ENCODE data around the gene FGD4. TPM values are rescaled to one million over a fixed set of nuclear protein-coding genes. Genes with fewer than 3 reads are reported as not detected.

FGD4 gene
- total RNA-seq, 1 donor from 2014 or later, result 55.6 TPM

DNA sequence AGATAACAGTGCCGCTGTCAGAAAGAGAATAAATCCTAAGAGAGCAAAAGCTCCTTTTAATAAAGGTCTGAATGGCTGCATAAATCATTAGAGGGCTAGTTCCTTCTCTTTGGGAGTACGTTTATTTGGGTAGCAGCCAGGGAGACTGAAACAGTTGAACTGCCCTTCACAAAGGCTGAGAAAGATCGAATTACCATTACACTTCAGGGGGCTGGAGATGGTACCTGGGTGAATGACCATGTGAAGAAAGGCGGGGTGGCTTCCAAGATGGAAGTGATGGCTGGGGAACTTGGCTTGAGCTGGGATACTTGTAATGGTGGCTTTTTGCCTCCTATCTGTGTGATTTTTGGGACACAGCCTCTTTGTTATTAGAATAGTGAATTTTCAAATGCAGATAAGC is 1.7 kb upstream of the FGD4 start:
- H3K9me3 ChIP-seq, result no peaks in the 10 kb centered on the region
- ATAC-seq (no peak), DNase-seq (no peak)
- intact Hi-C loops (cut with DNase I), result no loop called here
- H3K36me3 ChIP-seq, result no peaks in the 10 kb centered on the region
- H3K27me3 ChIP-seq (ENCODE audit: low read depth), result peaks cover 4% of the 10 kb centered on the region
- H3K4me1 ChIP-seq, result peaks cover 22% of the 10 kb centered on the region
- no peak overlapping the region for H3K4me3 ChIP-seq
- H3K27ac ChIP-seq, result no peak overlapping the region
- no peak for TF ChIP-seq CTCF (IDR thresholded peaks at IDR 0.05)

- DNase-seq (no peak), ATAC-seq (no peak)
- Histone ChIP-seq H3K4me3 (no peak overlapping the region), H3K27ac (peak overlapping the region; percentile 93), H3K9me3 (no peaks in the 10 kb centered on the region), H3K4me1 (peaks cover 27% of the 10 kb centered on the region), H3K27me3 (ENCODE audit: low read depth) (peaks cover 4% of the 10 kb centered on the region), H3K36me3 (no peaks in the 10 kb centered on the region)
- intact Hi-C loops (cut with DNase I), result no loop called here
- TF ChIP-seq CTCF (IDR thresholded peaks at IDR 0.05), result no peak
These were observed 1.2 kb upstream of the FGD4 start for GRCh38 chr12:32398181-32398580.

DNA sequence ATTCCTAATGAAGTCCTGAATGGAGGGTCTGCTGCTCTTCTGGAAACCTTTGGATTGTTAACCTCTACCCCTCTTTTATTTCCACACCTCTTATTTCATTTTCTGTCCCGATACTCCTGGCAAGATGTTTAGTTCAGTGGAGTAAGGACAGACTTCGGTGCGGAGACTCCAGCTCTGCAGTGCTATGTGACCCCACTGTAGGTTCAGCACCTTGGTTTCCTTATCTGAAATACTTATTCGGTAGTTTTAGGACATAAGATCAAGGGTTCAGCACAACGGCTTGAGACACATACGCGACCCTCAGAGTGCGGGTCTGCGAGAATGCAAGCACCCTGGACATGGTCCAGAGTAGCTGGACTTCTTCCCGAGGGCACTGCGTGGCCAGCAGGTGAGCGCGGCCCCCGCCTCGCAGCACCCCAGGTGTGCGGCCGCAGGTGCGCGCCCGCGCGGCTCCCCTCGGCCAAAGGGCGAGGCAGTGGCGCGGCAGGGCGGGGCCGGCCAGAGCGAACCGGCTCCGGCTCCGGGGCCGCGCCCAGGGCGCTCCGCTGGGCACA is 465 bp upstream of the FGD4 start:
- Histone ChIP-seq H3K4me3 (peak overlapping the region; percentile 91), H3K4me1 (peaks cover 33% of the 10 kb centered on the region), H3K9me3 (no peaks in the 10 kb centered on the region), H3K27me3 (ENCODE audit: low read depth) (peaks cover 4% of the 10 kb centered on the region), H3K27ac (peak overlapping the region; percentile 93), H3K36me3 (no peaks in the 10 kb centered on the region)
- intact Hi-C loops (cut with DNase I), result no loop called here
- DNase-seq (no peak), ATAC-seq (peak; percentile 0)
- TF ChIP-seq CTCF (IDR thresholded peaks at IDR 0.05), result no peak

DNA sequence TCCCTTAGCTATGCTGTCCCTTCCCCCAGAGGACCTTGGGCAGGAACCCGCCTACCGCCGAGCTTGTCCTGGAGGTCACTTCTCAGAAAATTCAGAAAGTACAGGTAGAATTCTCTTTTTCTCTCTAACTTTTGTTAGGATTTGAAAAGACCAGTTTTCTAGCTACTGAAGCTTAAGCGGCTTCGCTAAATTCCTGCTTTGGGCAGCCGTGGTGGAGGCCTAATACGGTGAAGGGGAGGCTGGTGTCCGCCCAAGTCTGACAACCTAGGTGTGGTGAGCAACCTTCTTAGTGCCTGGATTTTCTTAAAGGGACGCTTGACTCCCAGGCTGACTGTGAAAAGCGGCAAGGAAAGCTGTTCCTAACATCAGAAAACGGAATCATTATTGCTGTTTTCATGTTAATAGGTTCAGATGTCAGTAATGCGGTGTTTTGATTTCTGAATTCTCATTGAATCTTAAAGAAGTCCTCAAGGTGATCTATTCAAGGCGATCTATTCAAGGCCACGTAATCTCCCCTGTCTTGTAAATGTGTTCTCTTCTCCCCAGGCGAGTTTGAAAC is 835 bp downstream of the FGD4 start:
- peaks cover 33% of the 10 kb centered on the region for H3K4me1 ChIP-seq
- intact Hi-C loops (cut with DNase I), result no loop called here
- H3K9me3 ChIP-seq, result no peaks in the 10 kb centered on the region
- TF ChIP-seq CTCF (IDR thresholded peaks at IDR 0.05), result no peak
- no peaks in the 10 kb centered on the region for H3K36me3 ChIP-seq
- peak overlapping the region; percentile 93 for H3K27ac ChIP-seq
- ATAC-seq (peak; percentile 41 to 70), DNase-seq (no peak)
- peak overlapping the region; percentile 91 for H3K4me3 ChIP-seq
- peaks cover 4% of the 10 kb centered on the region for H3K27me3 ChIP-seq (ENCODE audit: low read depth)

DNA sequence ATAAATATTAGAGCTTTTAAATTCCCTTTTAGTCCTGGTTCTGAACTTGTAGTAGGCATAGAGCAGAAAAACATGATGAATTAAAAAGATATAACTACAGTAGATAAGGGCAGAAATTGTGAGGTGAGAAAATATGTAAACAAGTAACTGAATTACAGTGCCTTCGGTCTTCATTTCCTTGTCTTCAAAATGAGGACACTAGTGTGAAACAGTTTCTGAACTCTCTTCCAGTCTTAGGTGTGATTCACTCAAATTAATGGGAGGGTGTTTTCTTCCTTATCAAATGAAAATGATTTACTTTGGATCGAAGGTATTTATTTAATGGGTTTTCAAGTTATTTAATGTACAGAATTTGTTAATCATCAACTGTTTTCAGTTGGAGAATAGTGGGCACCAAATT is 1.5 kb downstream of the FGD4 start:
- TF ChIP-seq CTCF (IDR thresholded peaks at IDR 0.05), result no peak
- DNase-seq, result no peak
- H3K4me3 ChIP-seq, result peak overlapping the region; percentile 91
- peaks cover 4% of the 10 kb centered on the region for H3K27me3 ChIP-seq (ENCODE audit: low read depth)
- no peaks in the 10 kb centered on the region for H3K9me3 ChIP-seq
- no peaks in the 10 kb centered on the region for H3K36me3 ChIP-seq
- no peak for ATAC-seq
- H3K27ac ChIP-seq, result peak overlapping the region; percentile 93
- peaks cover 33% of the 10 kb centered on the region for H3K4me1 ChIP-seq
- intact Hi-C loops (cut with DNase I), result no loop called here
